ENCODE data around the gene IGSF8.

- TF ChIP-seq CTCF (IDR thresholded peaks at IDR 0.05 in 8 of 11, conservative IDR thresholded peaks at IDR 0.05 in 3 of 11), result no peak
- no peak for TF ChIP-seq POLR2A (IDR thresholded peaks at IDR 0.05)
These were observed 31.3 kb downstream of the IGSF8 start for GRCh38 chr1:160066829-160067745.

Data from spleen (tissue), 7 donors.